Thyroid gland (tissue), 4 donors: ENCODE results near the gene CTDP1. TPM values are rescaled to one million over a fixed set of nuclear protein-coding genes. Genes with fewer than 3 reads are reported as not detected.
"Not testable (repeated sequence)": the region's sequence is repeated elsewhere in the genome, so short reads cannot be mapped to it uniquely, and the experiment has no call there.

Experiments used
- DNase-seq, 2 donors: peaks; one replicate each; pipeline ENCODE4 v3.0.0-alpha.2; 2019
- H3K27ac ChIP-seq, 3 donors: fragments of 200-600 bp; sonication (generic); 1 replicate in 2 of 3; 2 replicates in 1 of 3; pipeline ENCODE4 v1.5.1; 2016 to 2019; ENCODE audit warnings: mild to moderate bottlenecking in 1 of 3, moderate library complexity in 1 of 3
- H3K27me3 ChIP-seq: fragments of 200-600 bp; sonication (generic); one replicate; pipeline ENCODE4 v1.5.1; 2019
- H3K36me3 ChIP-seq, 2 donors: fragments of 200-600 bp; sonication (generic); one replicate each; pipeline ENCODE4 v1.5.1; 2016 to 2019
- H3K4me1 ChIP-seq, 2 donors: fragments of 200-600 bp; sonication (generic); one replicate each; pipeline ENCODE4 v1.5.1; 2017 to 2019
- H3K4me3 ChIP-seq, 3 donors: fragments of 200-600 bp; sonication (generic); replicated peaks in 1 of 3; 1 replicate in 2 of 3; 2 replicates in 1 of 3; pipeline ENCODE4 v1.5.1; 2016; ENCODE audit warnings: mild to moderate bottlenecking in 1 of 3
- H3K9me3 ChIP-seq: fragments of 200-600 bp; sonication (generic); one replicate; pipeline ENCODE4 v1.5.1; 2017
- POLR2A ChIP-seq, 2 donors: fragments of 450-650 bp; IDR thresholded peaks; one replicate each; pipeline ENCODE4 v1.6.1; 2017; ENCODE audit warnings: antibody characterized with exemption in 2 of 2, mild to moderate bottlenecking in 2 of 2, moderate library complexity in 1 of 2
- WGBS, 2 donors: methylation state at CpG; one replicate each; pipeline ENCODE4 v1.1.5; 2017; 5-methylcytosine and 5-hydroxymethylcytosine counted together
- intact Hi-C: fragments of 100-400 bp; cut with DNase I; formaldehyde crosslinking; loops from one replicate; pipeline ENCODE4 v1.15.1; 2023
- total RNA-seq, 4 donors: library from RNA; depleted of rRNA; stranded (reverse); fragments of >200 nt; gene quantifications; one replicate each; pipeline ENCODE4 v1.2.3, GENCODE V29; 2016
- TF ChIP-seq, protein P1 (sequence below), 6 experiments: fragments of 200-600 bp in 3 of 6; fragments of 450-650 bp in 3 of 6; sonication (generic) in 3 of 6; IDR thresholded peaks; one replicate each; pipeline ENCODE4 v1.5.1; 2016 to 2019; ENCODE audit warnings: antibody characterized with exemption in 6 of 6, mild to moderate bottlenecking in 2 of 6, inconsistent platforms in 1 of 6, moderate library complexity in 1 of 6

The CTDP1 gene
- total RNA-seq, 4 donors from 2014 or later: 18.5 to 23.6 (median 20.9) TPM

DNA sequence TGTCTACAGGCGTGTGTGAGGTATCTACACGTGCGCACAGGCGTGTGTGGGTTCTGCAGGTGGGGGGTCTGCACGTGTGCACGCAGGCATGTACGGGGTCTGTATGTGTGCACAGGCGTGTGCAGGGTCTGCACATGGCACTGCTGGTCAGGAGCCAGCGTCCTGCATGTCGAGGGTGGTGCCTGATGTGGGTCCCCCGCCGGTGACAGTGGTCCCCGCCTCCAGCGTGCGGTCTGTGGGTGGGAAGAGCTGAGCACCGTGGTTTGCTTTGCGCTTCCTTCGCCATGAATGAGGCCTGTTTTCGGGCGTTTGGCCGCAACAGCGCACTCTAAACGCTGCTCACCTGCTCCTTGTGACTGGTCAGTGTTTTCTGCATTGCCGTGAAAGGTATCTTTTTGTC, 57.2 kb downstream of the CTDP1 start:
- no peak for DNase-seq
- WGBS, 2 donors: 96% methylated on average over 16 to 24 of the region's 24 CpGs
- intact Hi-C loops: no loop called here
- no peaks in the 10 kb centered on the region for H3K4me1 ChIP-seq
- H3K36me3 ChIP-seq: peaks cover 14 to 28% of the 10 kb centered on the region in 2 donors
- H3K9me3 ChIP-seq: no peaks in the 10 kb centered on the region
- H3K27me3 ChIP-seq: no peaks in the 10 kb centered on the region
- H3K27ac ChIP-seq: no peak overlapping the region
- TF ChIP-seq, protein P1, sequence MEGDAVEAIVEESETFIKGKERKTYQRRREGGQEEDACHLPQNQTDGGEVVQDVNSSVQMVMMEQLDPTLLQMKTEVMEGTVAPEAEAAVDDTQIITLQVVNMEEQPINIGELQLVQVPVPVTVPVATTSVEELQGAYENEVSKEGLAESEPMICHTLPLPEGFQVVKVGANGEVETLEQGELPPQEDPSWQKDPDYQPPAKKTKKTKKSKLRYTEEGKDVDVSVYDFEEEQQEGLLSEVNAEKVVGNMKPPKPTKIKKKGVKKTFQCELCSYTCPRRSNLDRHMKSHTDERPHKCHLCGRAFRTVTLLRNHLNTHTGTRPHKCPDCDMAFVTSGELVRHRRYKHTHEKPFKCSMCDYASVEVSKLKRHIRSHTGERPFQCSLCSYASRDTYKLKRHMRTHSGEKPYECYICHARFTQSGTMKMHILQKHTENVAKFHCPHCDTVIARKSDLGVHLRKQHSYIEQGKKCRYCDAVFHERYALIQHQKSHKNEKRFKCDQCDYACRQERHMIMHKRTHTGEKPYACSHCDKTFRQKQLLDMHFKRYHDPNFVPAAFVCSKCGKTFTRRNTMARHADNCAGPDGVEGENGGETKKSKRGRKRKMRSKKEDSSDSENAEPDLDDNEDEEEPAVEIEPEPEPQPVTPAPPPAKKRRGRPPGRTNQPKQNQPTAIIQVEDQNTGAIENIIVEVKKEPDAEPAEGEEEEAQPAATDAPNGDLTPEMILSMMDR (IDR thresholded peaks at IDR 0.05): no peak
- TF ChIP-seq POLR2A (IDR thresholded peaks at IDR 0.05): no peak
- no peak overlapping the region for H3K4me3 ChIP-seq

DNA sequence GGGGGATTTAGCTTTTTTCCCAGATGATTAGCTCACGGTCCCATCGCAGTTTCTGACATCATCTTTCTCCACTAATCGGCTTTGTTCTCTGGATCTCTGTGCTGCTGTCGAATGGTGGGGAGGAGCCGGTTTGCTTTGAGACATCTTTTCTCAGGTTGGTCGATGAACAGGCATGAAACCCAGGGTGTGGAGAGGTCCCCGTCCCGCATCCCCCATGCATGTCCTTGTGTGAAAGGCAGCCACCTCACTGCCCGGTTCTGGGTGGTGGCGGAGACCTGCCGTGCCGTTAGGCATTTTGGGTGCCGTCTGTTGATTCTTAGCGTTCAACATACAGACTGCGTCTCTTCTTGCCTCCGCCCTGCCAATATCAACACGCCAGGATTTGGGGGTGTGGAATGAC, 57.8 kb downstream of the CTDP1 start:
- no peaks in the 10 kb centered on the region for H3K4me1 ChIP-seq
- H3K36me3 ChIP-seq: peaks cover 13 to 24% of the 10 kb centered on the region in 2 donors
- no peak overlapping the region for H3K27ac ChIP-seq
- intact Hi-C loops: no loop called here
- DNase-seq: no peak
- H3K27me3 ChIP-seq: no peaks in the 10 kb centered on the region
- WGBS, 2 donors: 96% methylated on average over 17 of the region's 17 CpGs
- TF ChIP-seq, protein P1 (IDR thresholded peaks at IDR 0.05): no peak
- no peak for TF ChIP-seq POLR2A (IDR thresholded peaks at IDR 0.05)
- H3K9me3 ChIP-seq: no peaks in the 10 kb centered on the region
- H3K4me3 ChIP-seq: no peak overlapping the region

DNA sequence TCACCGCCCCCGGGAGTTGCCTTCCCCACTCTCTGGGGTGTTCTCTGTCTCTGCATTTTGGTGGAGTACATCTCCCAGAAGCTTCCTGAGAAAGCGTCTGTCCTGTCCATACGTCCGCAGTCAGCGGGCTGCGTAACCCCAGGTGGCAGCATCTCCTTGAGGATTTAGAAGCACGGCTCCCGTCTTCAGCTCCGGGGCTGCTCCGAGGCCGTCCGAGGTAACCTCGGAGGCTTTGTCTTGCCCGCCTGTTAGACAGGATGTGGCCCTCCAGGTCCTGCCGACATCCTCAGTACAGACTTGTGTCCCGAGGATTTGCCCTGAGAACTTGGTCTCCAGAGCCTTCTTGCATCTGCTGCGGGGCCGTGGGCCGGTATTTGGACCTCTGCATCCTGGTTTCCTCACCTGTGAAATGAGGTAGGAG, 58.4 kb downstream of the CTDP1 start:
- WGBS, 2 donors: 94 to 96% methylated on average over 19 to 20 of the region's 20 CpGs
- intact Hi-C loops: no loop called here
- Histone ChIP-seq H3K27ac (no peak overlapping the region), H3K27me3 (no peaks in the 10 kb centered on the region), H3K4me1 (no peaks in the 10 kb centered on the region), H3K36me3 (peaks cover 13 to 24% of the 10 kb centered on the region in 2 donors), H3K9me3 (no peaks in the 10 kb centered on the region), H3K4me3 (no peak overlapping the region)
- TF ChIP-seq POLR2A (IDR thresholded peaks at IDR 0.05): no peak
- TF ChIP-seq, protein P1 (IDR thresholded peaks at IDR 0.05): no peak
- DNase-seq: no peak

DNA sequence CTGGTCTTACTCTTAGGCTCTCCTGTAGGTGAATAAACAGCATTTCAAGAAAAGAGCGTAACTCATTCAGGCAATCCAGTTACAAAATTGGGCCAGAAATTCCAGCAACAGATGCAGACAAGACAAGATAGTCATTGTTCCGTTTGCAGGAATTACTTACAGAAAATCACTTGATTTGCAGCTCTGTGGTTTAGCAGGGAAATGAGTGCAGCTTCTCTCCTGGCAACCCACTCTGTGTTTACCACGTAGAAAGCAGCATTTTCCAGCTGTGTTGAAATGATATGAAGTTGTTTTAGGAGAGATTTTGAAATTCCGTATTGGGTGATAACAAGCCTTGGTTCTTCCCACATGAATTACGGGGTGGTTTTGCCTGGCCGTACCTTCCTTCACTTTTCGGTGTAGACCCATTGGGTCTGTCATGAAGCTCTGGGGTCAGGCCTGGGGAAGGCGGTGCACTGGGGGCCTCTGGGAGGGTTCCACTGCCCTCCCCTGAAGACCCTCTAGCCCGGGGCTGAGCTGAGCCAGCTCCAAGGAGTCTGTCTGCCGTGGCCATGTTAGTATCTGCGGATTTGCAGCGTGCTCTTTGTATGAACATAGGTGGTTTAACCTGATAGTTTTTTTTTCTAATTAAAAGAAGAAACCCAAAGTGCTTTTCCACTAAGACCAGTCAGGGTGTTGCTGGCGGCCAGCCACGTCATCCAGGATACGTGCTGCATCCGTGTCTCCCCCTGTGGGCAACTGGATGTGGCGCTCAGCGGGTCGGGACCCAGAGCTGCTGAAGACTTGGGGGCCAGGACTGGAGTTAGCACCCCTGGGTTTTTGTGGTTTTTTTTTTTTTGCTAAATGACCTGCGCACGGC, 59.2 kb downstream of the CTDP1 start:
- WGBS, 2 donors: 96 to 97% methylated on average over 21 of the region's 21 CpGs

DNA sequence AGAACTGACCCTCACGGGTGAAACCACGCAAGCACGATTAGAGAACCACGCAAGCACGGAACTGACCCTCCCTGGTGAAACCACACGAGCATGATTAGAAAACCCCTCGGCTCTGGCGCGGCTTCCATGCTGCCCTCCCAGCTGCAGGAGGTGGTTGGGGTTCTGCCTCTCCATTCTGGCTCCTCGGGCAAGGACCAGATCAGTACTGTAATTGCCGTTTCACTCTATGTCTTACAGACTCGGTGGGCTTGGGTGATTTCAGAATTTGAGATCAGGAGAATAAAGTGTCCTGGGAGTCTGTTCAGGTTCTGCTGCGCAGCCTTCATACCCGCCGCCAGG, 59.8 kb downstream of the CTDP1 start:
- no peak overlapping the region for H3K27ac ChIP-seq
- no peaks in the 10 kb centered on the region for H3K9me3 ChIP-seq
- TF ChIP-seq, protein P1 (IDR thresholded peaks at IDR 0.05): no peak
- no peak for TF ChIP-seq POLR2A (IDR thresholded peaks at IDR 0.05)
- no peaks in the 10 kb centered on the region for H3K27me3 ChIP-seq
- intact Hi-C loops: no loop called here
- no peak overlapping the region for H3K4me3 ChIP-seq
- H3K4me1 ChIP-seq: no peaks in the 10 kb centered on the region
- DNase-seq: no peak
- WGBS, 2 donors: 95 to 98% methylated on average over 15 of the region's 15 CpGs
- peaks cover 11 to 24% of the 10 kb centered on the region in 2 donors for H3K36me3 ChIP-seq

More for the DNA sequence above, 59.2 kb downstream of the CTDP1 start:
- H3K27me3 ChIP-seq: no peaks in the 10 kb centered on the region
- TF ChIP-seq, protein P1 (IDR thresholded peaks at IDR 0.05): no peak
- TF ChIP-seq POLR2A (IDR thresholded peaks at IDR 0.05): no peak
- intact Hi-C loops: no loop called here
- H3K36me3 ChIP-seq: peaks cover 11 to 24% of the 10 kb centered on the region in 2 donors
- no peaks in the 10 kb centered on the region for H3K9me3 ChIP-seq
- no peak for DNase-seq
- H3K4me1 ChIP-seq: no peaks in the 10 kb centered on the region
- no peak overlapping the region for H3K4me3 ChIP-seq
- no peak overlapping the region for H3K27ac ChIP-seq

DNA sequence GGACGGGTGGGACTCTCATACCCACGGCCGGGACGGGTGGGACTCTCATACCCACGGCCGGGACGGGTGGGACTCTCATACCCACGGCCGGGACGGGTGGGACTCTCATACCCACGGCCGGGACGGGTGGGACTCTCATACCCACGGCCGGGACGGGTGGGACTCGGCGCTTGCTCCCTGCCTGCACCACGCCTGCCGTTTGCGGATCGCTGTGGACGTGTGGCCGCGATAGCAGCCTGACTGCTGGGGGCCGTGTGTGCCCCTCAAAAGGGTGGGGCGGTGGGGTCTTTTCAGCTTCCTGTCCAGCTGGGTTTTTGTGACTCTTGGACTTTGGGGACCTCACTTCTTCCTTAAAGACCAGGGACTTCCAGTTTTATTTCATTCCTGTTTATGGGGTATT, 60.4 kb downstream of the CTDP1 start:
- H3K4me3 ChIP-seq, DNase-seq, intact Hi-C loops, H3K27me3 ChIP-seq, H3K9me3 ChIP-seq, H3K4me1 ChIP-seq, H3K27ac ChIP-seq: not testable (repeated sequence)
- peaks cover 11 to 24% of the 10 kb centered on the region in 2 donors for H3K36me3 ChIP-seq
- 98 to 99% methylated on average over 17 of the region's 27 CpGs for WGBS, 2 donors
